Endothelial cell (in vitro differentiated cells): Measurements from ENCODE around the gene ADAR. TPM values are rescaled to one million over a fixed set of nuclear protein-coding genes. Genes with fewer than 3 reads are reported as not detected.

Experiments used
- DNase-seq: peaks from one replicate; pipeline ENCODE4 v3.0.0; 2021; ENCODE audit warnings: low spot score
- H3K27ac Mint-ChIP-seq: one replicate; pipeline ENCODE4 v1.8.0; 2021; ENCODE audit warnings: mixed read lengths, inconsistent platforms; ENCODE audit not compliant: unreplicated experiment
- H3K27me3 Mint-ChIP-seq: one replicate; pipeline ENCODE4 v1.8.0; 2021; ENCODE audit warnings: mild to moderate bottlenecking, moderate library complexity, mixed read lengths, inconsistent platforms; ENCODE audit not compliant: unreplicated experiment
- H3K36me3 Mint-ChIP-seq: one replicate; pipeline ENCODE4 v1.8.0; 2021; ENCODE audit warnings: mild to moderate bottlenecking, low read depth, mixed read lengths, inconsistent platforms; ENCODE audit not compliant: unreplicated experiment
- H3K4me1 Mint-ChIP-seq: one replicate; pipeline ENCODE4 v1.8.0; 2021; ENCODE audit warnings: mild to moderate bottlenecking, mixed read lengths, inconsistent platforms; ENCODE audit not compliant: unreplicated experiment
- H3K4me3 Mint-ChIP-seq: one replicate; pipeline ENCODE4 v1.8.0; 2021; ENCODE audit warnings: mild to moderate bottlenecking, mixed read lengths, inconsistent platforms; ENCODE audit not compliant: unreplicated experiment
- H3K9me3 Mint-ChIP-seq: one replicate; pipeline ENCODE4 v1.8.0; 2021; ENCODE audit warnings: mixed read lengths, inconsistent platforms; ENCODE audit not compliant: unreplicated experiment
- total RNA-seq: library from RNA; stranded (reverse); fragmentation: NEBNext Ultra II Directional; extraction: Animal tissue kit (Norgen Biotek cat#: 25700); gene quantifications from one replicate; pipeline ENCODE4 v1.2.1, GENCODE V29; 2021; ENCODE audit not compliant: unreplicated experiment
- TF ChIP-seq, protein P1 (sequence below): fragments of 200-600 bp; sonication (generic); IDR thresholded peaks from one replicate; pipeline ENCODE4 v1.5.0; 2021; ENCODE audit warnings: antibody characterized with exemption; ENCODE audit not compliant: unreplicated experiment

Gene ADAR
- total RNA-seq, 1 donor from 2014 or later, result 156 TPM

DNA sequence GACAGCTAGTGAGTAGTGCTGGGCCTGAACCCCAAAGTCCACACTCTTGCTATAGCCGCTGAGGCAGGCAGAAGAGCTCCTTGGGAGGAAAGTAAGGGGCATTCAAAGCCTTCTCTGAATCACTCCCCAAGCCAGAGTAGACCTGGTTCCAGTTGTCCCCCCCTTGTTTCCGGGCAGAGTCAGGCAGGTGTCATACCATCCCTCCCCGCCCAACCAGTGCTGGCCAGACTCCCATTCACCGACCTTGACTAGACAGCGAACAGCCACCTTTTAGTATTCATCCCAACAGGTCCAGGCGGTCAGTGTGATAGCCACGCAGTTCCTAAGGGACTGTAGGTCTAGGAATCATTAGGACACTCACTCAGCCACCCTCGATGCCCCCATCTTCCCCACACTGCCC, 28.6 kb downstream of the ADAR start:
- H3K9me3 Mint-ChIP-seq, result no peaks in the 10 kb centered on the region
- no peak for DNase-seq
- TF ChIP-seq, protein P1, sequence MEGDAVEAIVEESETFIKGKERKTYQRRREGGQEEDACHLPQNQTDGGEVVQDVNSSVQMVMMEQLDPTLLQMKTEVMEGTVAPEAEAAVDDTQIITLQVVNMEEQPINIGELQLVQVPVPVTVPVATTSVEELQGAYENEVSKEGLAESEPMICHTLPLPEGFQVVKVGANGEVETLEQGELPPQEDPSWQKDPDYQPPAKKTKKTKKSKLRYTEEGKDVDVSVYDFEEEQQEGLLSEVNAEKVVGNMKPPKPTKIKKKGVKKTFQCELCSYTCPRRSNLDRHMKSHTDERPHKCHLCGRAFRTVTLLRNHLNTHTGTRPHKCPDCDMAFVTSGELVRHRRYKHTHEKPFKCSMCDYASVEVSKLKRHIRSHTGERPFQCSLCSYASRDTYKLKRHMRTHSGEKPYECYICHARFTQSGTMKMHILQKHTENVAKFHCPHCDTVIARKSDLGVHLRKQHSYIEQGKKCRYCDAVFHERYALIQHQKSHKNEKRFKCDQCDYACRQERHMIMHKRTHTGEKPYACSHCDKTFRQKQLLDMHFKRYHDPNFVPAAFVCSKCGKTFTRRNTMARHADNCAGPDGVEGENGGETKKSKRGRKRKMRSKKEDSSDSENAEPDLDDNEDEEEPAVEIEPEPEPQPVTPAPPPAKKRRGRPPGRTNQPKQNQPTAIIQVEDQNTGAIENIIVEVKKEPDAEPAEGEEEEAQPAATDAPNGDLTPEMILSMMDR, result no peak
- H3K4me1 Mint-ChIP-seq, result peaks cover 19% of the 10 kb centered on the region
- H3K4me3 Mint-ChIP-seq, result peak overlapping the region; percentile 42
- no peak overlapping the region for H3K27ac Mint-ChIP-seq
- H3K27me3 Mint-ChIP-seq, result peaks cover 13% of the 10 kb centered on the region
- H3K36me3 Mint-ChIP-seq, result peaks cover 27% of the 10 kb centered on the region

DNA sequence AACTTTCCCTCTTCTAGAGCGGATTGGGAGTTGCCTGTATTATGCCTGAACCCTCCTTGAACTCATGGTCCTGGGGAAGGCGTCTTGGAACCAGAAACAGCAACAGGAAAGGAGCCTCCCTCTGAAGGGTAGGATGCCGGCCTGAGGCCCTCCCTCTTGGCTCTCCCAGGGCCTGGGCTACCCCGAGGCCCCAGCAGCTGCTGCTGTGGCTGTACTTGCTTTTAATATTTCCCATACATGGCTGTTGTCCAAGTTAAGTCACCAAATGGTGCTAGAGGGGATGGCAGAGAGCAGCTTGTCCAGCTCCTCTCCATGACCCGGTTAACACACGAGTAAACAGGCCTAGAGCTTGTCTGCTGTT, 29.9 kb downstream of the ADAR start:
- no peak for DNase-seq
- H3K4me1 Mint-ChIP-seq, result peaks cover 15% of the 10 kb centered on the region

DNA sequence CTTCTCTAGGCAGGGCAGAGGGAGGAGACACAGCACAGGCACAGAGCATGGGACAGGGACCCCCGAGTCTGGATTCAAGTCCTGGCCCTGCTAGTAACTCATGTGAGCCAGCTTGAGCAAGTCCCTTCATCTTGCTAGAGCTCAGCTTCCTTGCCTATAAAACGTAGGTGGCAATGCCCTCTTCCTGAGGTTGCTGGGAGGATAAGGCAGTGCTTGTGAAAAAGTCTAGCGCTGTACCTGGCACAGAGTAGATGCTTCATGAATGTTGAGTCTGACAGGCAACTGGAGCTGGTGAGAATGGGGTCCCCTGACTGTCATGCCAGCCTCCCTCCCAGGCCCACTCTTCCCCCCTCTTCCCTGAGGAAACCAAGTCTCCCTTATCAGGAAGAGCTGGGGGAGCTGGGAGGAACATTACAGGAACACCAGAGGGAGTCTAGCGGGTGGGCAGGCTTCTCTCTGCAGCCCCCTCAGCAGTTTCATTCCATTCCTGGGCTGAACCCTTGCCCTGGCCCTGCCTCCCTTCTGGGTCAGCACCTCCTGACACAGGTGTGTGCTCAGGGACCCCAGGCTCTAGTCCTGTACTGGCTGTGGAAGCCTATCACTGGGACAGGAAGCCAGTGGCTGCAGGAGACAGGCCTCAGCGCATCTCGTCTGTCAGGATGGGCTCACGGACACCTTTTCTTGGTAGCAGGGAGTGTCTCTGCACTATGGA, 30.5 kb downstream of the ADAR start:
- DNase-seq, result no peak
- peaks cover 15% of the 10 kb centered on the region for H3K4me1 Mint-ChIP-seq
- H3K4me3 Mint-ChIP-seq, result no peak overlapping the region
- no peaks in the 10 kb centered on the region for H3K9me3 Mint-ChIP-seq
- peaks cover 26% of the 10 kb centered on the region for H3K36me3 Mint-ChIP-seq
- H3K27ac Mint-ChIP-seq, result no peak overlapping the region
- H3K27me3 Mint-ChIP-seq, result peaks cover 13% of the 10 kb centered on the region
- TF ChIP-seq, protein P1, result no peak

More for the DNA sequence above, 29.9 kb downstream of the ADAR start:
- Mint-ChIP-seq H3K36me3 (peaks cover 27% of the 10 kb centered on the region), H3K4me3 (no peak overlapping the region), H3K27ac (no peak overlapping the region), H3K27me3 (peaks cover 13% of the 10 kb centered on the region), H3K9me3 (no peaks in the 10 kb centered on the region)
- TF ChIP-seq, protein P1, result no peak

DNA sequence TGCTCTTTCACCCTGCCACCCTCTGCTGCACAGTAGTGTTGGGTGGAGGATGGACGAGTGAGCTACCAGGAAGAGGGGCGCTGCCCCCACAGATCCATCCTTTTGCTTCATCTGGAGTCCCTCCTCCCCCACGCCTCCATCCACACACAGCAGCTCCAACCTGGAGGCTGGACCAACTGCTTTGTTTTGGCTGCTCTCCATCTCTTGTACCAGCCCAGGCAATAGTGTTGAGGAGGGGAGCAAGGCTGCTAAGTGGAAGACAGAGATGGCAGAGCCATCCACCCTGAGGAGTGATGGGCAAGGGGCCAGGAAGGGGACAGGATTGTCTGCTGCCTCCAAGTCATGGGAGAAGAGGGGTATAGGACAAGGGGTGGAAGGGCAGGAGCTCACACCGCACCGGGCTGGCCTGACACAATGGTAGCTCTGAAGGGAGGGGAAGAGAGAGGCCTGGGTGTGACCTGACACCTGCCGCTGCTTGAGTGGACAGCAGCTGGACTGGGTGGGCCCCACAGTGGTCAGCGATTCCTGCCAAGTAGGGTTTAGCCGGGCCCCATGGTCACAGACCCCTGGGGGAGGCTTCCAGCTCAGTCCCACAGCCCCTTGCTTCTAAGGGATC, 31.9 kb downstream of the ADAR start:
- peaks cover 16% of the 10 kb centered on the region for H3K27me3 Mint-ChIP-seq
- no peak for DNase-seq
- H3K4me1 Mint-ChIP-seq, result peaks cover 15% of the 10 kb centered on the region
- H3K9me3 Mint-ChIP-seq, result no peaks in the 10 kb centered on the region
- H3K36me3 Mint-ChIP-seq, result peaks cover 21% of the 10 kb centered on the region
- peak overlapping the region; percentile 2 for H3K4me3 Mint-ChIP-seq
- TF ChIP-seq, protein P1, result no peak
- peak overlapping the region; percentile 6 for H3K27ac Mint-ChIP-seq

DNA sequence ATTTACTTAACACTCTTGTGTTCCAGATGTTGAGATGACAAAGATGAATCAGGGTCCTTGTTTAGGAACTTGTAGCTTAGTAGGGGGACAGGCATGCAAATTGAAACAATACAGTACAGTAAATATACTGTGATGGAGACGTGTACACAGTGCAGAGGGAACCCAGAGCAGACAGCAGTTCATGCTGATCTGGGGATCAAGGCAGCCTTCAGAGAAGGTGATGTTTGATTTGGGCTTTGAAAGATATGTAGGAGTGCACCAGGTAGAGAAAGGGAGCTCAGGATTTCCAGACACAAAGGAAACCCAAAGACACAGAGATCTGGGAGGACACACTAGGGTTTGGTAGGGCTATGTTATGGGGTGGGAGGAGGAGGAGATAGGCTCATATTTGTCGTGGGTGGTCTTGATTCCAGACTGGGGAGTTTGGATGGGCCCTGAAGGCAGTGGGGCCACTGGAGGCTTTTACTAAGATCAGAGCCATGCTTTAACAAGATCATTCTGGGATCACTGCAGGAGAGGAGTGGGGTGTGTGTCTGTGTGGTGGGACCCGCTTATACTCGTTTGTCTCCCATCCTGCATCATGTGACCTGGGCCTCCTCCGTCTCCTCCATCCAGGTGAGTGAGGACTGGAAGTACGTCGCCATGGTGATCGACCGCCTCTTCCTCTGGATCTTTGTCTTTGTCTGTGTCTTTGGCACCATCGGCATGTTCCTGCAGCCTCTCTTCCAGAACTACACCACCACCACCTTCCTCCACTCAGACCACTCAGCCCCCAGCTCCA, 32.6 kb downstream of the ADAR start:
- H3K4me1 Mint-ChIP-seq, result peaks cover 15% of the 10 kb centered on the region
- peaks cover 16% of the 10 kb centered on the region for H3K27me3 Mint-ChIP-seq
- H3K4me3 Mint-ChIP-seq, result no peak overlapping the region
- H3K36me3 Mint-ChIP-seq, result peaks cover 21% of the 10 kb centered on the region
- no peak for DNase-seq
- H3K27ac Mint-ChIP-seq, result peak overlapping the region; percentile 6
- H3K9me3 Mint-ChIP-seq, result no peaks in the 10 kb centered on the region
- TF ChIP-seq, protein P1, result no peak
